GM19043 (cell line): Measurements from ENCODE around the gene RAC3.

Experiments
- ATAC-seq: cut with Tn5 transposase; IDR thresholded peaks from one replicate; pipeline ENCODE4 v1.9.1; 2021; ENCODE audit warnings: low read depth; ENCODE audit not compliant: unreplicated experiment

The RAC3 gene

DNA sequence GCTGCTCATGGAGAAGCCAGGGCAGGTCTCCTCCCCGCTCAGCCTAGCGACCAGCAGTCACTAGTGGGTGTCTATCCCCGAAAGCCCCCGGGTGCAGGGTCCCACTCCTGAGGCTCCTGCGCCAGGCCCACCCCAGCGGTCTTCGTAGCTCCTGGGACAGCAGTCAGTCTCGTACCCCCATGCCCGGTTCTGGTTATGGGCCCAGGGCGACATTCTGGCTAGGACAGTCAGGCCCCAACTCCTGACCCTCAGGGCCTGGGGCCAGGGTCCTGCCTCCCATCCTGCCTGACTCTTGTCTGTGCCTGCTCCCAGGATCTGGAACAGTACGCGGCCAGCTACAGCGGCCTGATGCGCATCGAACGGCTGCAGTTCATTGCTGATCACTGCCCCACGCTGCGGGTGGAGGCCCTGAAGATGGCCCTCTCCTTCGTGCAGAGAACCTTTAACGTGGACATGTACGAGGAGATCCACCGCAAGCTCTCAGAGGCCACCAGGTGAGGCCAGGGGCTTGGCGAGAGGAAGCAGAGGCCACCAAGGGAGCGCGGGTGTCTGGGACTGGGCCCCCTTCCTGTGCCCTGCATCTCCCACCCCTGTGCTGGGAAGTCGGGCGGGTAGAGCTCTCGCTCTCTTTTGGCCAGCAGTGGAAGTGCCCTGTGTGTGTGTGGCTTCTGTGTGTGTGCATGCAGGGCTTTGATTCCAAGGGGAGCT, 22.2 kb downstream of the RAC3 start:
- ATAC-seq, result no peak

DNA sequence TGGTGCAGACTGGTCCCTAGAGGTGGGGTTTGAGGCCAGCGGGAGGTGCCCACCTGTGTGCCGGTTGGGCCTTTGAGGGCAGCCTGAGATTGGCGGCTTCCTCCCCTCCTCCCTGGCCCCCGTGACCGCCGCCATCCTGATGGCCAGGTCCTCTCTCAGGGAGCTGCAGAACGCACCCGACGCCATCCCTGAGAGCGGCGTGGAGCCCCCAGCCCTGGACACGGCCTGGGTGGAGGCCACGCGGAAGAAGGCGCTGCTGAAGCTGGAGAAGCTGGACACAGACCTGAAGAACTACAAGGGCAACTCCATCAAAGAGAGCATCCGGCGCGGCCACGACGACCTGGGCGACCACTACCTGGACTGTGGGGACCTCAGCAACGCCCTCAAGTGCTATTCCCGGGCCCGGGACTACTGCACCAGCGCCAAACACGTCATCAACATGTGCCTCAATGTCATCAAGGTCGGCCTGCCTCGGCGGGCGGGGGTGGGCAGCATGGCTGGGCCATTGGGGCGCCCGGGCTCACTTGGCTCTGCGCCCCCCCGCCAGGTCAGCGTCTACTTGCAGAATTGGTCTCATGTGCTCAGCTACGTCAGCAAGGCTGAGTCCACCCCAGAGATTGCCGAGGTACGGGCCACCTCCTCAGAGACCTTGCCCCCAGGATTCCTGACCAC, 23.0 kb downstream of the RAC3 start:
- no peak for ATAC-seq

DNA sequence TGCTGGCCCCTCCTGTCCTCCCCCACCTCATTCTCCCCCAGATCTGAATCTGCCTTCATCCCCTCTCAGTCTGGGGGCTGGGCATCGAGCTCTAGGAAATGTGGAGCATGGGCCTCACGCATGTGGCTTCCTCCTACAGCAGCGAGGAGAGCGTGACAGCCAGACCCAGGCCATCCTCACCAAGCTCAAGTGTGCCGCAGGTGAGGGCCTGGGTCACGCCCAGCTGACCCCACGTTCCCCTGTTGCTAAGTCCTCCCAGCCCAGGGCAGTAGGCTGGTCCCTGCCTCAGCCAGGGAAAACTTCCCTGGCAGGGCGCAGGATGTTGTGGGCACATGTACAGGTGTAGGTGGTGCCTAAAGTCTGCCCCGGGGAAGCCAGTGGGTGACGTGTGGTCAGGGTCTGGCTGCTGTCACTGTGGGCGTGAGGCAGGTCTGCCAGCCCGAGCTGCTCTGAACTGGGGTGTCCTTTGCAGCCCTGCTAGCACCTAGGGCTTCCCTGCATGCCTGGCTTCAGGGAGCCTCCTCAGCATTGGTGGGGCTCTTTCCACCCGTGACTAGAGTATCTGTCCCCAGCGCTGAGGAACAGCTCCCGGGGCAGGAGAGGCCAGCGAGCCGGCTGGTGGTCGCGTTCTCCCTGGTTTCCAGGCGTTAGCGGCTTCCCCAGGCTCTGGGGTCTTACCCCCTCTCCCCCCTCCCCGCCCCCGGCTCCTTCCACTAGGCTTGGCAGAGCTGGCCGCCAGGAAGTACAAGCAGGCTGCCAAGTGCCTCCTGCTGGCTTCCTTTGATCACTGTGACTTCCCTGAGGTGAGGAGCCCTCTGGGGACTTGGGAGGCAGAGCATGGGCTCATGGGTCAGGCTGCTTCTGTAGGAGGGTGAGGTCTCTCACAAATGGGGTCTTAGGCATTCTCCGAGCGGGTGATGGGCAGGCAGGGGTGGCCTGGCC, 23.8 kb downstream of the RAC3 start:
- no peak for ATAC-seq

DNA sequence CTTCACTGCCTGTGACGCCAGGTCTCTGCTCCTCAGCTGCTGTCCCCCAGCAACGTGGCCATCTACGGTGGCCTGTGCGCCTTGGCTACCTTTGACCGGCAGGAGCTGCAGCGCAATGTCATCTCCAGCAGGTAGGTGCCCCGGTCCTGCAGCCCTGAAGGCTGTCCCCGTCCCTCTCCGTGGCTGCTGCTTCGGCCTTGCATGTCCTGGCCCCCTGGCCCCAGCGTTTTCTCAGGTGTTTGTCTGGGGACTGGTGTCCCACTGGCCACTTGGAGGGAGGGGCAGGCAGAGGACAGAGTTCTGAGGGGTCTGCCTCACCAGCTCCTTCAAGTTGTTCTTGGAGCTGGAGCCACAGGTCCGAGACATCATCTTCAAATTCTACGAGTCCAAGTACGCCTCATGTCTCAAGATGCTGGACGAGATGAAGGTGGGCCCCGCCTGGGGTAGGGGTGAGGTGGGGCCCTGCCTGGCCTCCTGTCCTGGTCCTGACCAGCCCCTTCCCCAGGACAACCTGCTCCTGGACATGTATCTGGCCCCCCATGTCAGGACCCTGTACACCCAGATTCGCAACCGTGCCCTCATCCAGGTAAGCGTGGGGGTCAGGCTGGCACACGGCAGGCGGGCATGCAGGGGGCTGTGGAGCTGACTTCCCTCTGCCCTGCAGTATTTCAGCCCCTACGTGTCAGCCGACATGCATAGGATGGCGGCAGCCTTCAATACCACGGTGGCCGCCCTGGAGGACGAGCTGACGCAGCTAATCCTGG, 24.7 kb downstream of the RAC3 start:
- no peak for ATAC-seq

DNA sequence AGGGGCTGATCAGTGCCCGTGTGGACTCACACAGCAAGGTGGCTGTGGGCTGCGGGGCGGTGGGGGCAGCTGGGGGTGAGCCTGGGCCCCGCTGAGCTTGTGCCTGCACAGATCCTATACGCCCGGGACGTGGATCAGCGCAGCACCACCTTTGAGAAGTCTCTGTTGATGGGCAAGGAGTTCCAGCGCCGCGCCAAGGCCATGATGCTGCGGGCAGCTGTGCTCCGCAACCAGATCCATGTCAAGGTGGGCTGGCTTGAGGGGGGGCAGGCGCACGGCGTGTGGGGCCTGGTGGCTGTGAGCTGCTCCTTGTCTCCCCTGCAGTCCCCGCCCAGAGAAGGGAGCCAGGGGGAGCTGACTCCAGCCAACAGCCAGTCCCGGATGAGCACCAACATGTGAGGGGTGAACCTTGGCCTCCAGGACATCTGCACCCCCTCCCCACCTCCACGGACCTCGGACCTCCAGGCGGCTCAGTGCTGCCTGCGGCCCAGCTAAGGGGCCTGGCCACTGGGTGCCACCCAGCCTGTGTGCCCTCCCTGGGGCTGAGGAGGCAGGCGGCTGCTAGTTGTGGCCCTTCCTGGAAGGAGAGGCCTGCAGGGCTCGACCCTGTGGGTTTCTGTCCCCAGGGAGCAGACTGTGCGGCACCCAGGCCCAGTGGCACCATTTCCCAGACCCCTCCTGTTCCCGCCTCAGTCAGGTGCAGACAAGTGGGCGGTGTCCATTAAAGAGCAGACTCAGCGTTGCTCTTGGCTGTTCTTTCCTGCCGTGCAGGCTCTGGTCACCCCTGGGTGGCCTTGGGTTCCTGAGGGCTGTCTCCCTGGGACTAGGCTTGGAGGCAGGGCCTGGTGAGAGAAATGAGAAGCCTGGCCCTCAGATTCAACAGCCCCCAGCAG, 25.5 kb downstream of the RAC3 start:
- no peak for ATAC-seq

DNA sequence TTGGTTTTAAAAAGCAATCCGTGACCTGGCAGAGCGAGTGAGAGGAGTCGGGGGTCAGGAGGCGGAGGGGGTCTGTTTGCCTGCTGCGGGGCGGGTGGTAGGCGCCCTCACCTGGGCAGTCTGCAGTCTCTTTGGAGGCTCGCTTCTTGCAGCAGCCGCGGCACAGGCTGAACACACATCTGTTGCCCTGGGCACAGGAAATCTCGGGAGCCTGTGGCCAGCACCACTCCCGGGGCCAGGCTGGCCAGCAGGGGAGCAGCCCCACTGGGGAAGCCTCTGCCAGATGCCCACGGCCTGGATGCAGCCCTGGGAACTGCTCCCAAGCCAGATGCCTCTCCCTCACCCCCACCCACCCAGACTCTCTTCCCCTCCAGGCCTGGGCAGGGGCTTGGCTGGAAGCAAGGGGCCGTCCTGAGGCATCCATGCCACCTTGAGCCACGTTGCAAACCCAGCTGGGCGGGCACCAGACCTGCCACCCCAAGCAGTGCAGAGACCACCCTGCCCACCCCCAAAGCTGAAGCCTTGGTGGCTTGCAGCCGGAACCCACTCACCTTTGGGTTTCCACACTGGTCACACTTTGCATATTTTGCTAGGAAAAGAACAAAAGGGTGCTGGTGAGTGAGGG, 26.9 kb downstream of the RAC3 start:
- ATAC-seq, result no peak

DNA sequence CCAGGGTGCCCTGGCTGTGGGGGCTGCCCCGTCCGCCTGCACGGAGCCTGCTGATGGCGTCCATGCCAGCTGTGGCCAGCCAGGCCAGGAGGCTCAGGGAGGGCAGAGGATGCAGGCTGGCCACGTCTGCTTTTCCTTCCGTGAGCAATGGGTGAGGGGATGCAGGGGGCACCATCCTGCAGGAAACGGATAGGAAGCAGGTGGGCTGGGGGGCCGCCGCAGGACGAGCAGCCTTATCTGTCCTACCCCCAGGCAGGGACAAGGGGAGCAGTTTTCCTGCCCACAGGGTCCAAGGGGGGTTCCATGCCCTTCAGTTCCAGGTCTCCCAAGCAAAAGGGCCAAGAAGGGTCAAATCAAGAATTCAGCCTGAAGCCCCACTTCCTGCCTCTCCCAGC, 27.4 kb downstream of the RAC3 start:
- ATAC-seq, result no peak

GRCh38 chr17:82059272-82060000, 28.0 kb downstream of the RAC3 start:
- ATAC-seq, result no peak

DNA sequence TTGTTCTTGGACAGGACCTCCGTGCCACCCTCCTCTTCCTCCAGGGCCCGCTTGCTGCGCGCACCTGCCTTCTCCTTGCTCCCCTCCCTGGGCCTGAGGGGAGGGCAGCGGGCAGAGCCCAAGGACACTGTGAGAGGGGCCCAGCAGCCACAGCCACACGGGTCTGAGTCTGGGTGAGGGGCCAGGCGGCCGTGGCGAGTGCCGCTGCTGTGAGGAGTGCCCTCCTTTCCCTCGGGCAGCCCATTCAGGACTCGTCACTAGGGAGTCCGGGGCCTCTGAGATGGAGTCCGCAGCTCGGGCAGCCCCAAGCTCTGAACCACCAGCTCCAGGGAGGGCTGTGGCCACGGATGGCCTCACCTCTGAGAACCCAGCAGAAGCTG, 28.5 kb downstream of the RAC3 start:
- no peak for ATAC-seq

DNA sequence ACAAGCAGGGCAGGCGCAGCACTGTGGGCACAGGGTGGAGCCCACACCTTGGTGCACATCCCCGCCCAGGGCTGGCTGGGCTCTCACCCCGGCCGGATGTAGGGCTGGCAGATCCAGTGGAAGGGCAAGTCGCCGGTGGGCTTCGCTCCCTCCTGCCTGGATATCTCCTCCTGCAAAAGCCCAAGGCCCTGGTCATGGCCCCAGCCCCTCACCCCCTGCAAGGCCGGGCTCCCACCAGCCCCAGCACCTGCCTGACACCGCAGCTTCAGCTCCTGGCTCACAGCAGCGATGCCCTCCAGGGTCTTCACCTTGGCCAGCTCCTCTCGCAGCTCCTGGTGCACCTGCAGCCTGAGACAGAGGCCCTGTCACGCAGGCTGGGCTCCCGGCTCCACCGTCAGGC, 29.1 kb downstream of the RAC3 start:
- ATAC-seq, result no peak

GRCh38 chr17:82061047-82061925, 29.8 kb downstream of the RAC3 start:
- no peak for ATAC-seq

GRCh38 chr17:82062076-82062983, 30.9 kb downstream of the RAC3 start:
- no peak for ATAC-seq

- no peak for ATAC-seq
Observed at GRCh38 chr17:82062984-82063368, 31.5 kb downstream of the RAC3 start.

DNA sequence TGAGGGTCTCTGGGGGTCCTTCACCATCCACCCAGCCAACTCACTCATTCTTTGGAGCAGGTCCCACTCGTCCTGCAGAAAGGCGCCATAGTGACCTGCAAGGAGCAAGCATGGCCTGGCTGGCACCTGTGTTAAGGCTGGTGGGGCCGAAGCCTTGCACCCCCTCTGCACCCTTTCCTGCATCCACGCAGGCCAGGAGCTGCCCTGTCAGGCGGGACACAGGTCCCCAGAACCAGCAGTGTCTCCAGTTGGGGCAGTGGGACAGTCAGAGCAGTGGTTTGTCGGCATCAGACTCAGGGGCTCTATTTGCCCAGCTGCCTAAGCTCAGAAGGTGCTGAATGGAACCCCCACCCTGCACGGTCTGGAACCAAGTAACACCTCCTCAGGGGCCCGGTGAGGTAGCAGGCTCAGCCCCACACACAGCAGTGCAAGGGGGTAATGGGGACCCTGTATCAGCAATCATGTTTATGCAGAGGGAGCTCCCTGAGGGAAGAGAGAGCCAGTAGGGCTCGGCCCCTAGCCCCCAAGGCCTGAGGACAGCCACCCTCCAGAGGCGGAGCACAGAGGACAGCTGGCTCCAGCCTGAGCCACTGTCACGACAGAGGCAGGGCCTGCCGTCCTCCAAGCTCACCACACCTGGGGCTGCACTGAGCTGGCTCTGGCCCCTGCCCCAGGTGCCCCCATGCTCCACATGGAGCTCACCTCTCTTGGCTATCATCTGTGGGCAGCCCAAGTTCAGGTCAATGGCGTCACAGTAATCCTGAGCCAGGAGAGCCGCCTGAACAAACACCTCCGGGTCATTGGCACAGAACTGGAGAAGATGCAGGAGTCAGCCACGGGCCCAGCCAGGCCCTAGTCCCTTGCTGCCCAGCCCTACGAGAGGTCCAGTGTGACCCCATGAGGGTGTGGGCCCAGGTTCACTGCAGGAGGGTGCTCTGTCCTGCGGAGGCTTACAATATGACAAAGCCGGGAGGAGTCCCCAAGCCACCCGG, 32.2 kb downstream of the RAC3 start:
- no peak for ATAC-seq

GRCh38 chr17:82064433-82065192, 33.1 kb downstream of the RAC3 start:
- ATAC-seq, result no peak
